AG04449 (cell line): ENCODE results near the gene P3H2.

Experiments
- CTCF ChIA-PET: fragments of 350-600 bp; formaldehyde crosslinking; extraction: SDS; loops from one replicate; lab custom pipeline; 2021; ENCODE audit warnings: antibody characterized with exemption; lab: Yijun Ruan, JAX
- POLR2A ChIA-PET: fragments of 400-600, 350-600 bp; formaldehyde crosslinking; extraction: SDS; loops from one replicate; lab custom pipeline; 2020; ENCODE audit warnings: antibody characterized with exemption, inconsistent platforms; lab: Yijun Ruan, JAX
- DNase-seq: peaks from one replicate; pipeline ENCODE4 v3.0.0-alpha.2; 2010; ENCODE audit warnings: low read depth, low spot score
- H3K4me3 ChIP-seq: 2 replicates; pipeline ENCODE4 v1.5.1; 2011; ENCODE audit warnings: low read depth, mild to moderate bottlenecking, control low read depth, low read length
- TF ChIP-seq, protein P1 (sequence below): IDR thresholded peaks from one replicate; pipeline ENCODE4 v1.5.1; 2011; ENCODE audit warnings: mild to moderate bottlenecking, moderate library complexity, low read length, control low read depth, inconsistent platforms; ENCODE audit not compliant: insufficient read depth; ENCODE audit errors: missing control alignments

The P3H2 gene

DNA sequence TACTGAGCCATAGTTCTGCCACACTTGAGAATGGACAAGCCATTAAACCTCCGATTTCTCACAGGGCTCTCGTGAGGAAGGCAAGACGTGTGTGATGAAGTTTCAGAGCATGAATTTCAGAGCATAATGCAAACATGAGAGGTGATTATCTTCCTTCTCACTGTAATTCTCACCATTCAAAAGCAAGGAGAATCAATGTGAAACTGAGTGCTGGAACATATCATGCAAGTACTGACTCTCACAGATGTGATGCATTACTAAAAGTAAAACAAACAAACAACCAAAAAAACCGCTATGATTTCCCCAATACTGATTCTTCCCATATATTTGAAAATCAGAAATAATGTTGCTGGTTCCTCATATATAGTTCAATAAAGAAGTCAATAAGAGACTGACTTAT, 23.7 kb downstream of the P3H2 start:
- no peak for DNase-seq
- ChIA-PET CTCF (no interaction called here), POLR2A (no interaction called here)
- H3K4me3 ChIP-seq = no peak overlapping the region
- TF ChIP-seq, protein P1, sequence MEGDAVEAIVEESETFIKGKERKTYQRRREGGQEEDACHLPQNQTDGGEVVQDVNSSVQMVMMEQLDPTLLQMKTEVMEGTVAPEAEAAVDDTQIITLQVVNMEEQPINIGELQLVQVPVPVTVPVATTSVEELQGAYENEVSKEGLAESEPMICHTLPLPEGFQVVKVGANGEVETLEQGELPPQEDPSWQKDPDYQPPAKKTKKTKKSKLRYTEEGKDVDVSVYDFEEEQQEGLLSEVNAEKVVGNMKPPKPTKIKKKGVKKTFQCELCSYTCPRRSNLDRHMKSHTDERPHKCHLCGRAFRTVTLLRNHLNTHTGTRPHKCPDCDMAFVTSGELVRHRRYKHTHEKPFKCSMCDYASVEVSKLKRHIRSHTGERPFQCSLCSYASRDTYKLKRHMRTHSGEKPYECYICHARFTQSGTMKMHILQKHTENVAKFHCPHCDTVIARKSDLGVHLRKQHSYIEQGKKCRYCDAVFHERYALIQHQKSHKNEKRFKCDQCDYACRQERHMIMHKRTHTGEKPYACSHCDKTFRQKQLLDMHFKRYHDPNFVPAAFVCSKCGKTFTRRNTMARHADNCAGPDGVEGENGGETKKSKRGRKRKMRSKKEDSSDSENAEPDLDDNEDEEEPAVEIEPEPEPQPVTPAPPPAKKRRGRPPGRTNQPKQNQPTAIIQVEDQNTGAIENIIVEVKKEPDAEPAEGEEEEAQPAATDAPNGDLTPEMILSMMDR = no peak

- ChIA-PET POLR2A (no interaction called here), CTCF (no interaction called here)
- TF ChIP-seq, protein P1 = no peak
- DNase-seq = no peak
- H3K4me3 ChIP-seq = no peak overlapping the region
These were observed 24.4 kb downstream of the P3H2 start for GRCh38 chr3:190096345-190096744.

- ChIA-PET POLR2A (interaction anchor here (0.7 kb wide), 1 partner anchor 27 kb away, joined by 3 read pairs; the partner anchor contains the start of gene P3H2), CTCF (interaction anchor here (1.0 to 1.6 kb wide), 4 partner anchors 10 to 127 kb away, joined by 3 to 8 read pairs (median 4); no protein-coding TSS in a partner anchor)
- DNase-seq = peak; percentile 63
- no peak overlapping the region; the same call in 1 of the 2 replicates for H3K4me3 ChIP-seq
- TF ChIP-seq, protein P1 = no peak
These were observed 26.5 kb downstream of the P3H2 start for GRCh38 chr3:190094160-190094718.

GRCh38 chr3:190092250-190092649, 28.4 kb downstream of the P3H2 start:
- H3K4me3 ChIP-seq = no peak overlapping the region
- no peak for DNase-seq

DNA sequence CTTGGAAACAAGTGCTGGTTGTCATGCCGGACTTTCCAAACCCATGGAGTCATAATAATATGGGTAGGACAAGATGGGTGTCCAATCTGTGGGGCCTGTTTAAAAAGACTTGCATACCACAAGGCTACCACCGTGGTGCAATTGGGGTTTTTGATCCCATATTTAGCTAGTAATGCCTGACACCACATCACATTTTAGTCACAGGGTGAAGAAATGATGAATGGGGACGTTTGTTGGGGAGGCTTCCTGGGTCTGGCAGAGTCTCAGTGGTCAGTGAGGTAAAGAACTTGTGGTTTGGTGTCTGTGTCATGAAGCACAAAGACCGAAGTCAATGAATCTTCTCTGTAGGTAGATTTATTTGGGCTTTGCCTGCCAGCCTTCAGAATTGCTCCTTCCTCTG, 31.0 kb downstream of the P3H2 start:
- H3K4me3 ChIP-seq = no peak overlapping the region
- TF ChIP-seq, protein P1 = no peak
- ChIA-PET CTCF (interaction anchor here (1.4 kb wide), 1 partner anchor 124 kb away, joined by 3 read pairs; no protein-coding TSS in a partner anchor), POLR2A (no interaction called here)
- no peak for DNase-seq

More at GRCh38 chr3:190092250-190092649, 28.4 kb downstream of the P3H2 start:
- CTCF ChIA-PET = interaction anchor here (1.1 to 1.4 kb wide), 2 partner anchors 15 to 33 kb away, joined by 3 to 4 read pairs; no protein-coding TSS in a partner anchor
- POLR2A ChIA-PET = interaction anchor here (0.6 to 1.2 kb wide), 5 partner anchors 16 to 88 kb away, joined by 3 to 4 read pairs (median 4); no protein-coding TSS in a partner anchor
- TF ChIP-seq, protein P1 = no peak

- POLR2A ChIA-PET = no interaction called here
- CTCF ChIA-PET = interaction anchor here (1.4 kb wide), 1 partner anchor 123 kb away, joined by 3 read pairs; no protein-coding TSS in a partner anchor
- TF ChIP-seq, protein P1 = no peak
- no peak for DNase-seq
- H3K4me3 ChIP-seq = no peak overlapping the region
These were observed 31.8 kb downstream of the P3H2 start for GRCh38 chr3:190088890-190089289.
